MCF 10A (cell line): ENCODE data around the gene GAN. TPM values are rescaled to one million over a fixed set of nuclear protein-coding genes. Genes with fewer than 3 reads are reported as not detected.

ENCODE experiments used
- BruUV-seq: library from RNA; stranded (reverse); fragments of 400-500 nt; replicated peaks from 2 replicates; lab custom pipeline; 2021; lab: Mats Ljungman, UMichigan
- CTCF ChIA-PET: fragments of 300-600 bp; sonication (Branson Sonifier 250); formaldehyde crosslinking; extraction: SDS; loops from one replicate; lab custom pipeline; 2021; ENCODE audit warnings: antibody characterized with exemption, inconsistent platforms; lab: Yijun Ruan, JAX
- POLR2A ChIA-PET: fragments of 300-600, 350-650 bp; sonication (Branson Sonifier 250); formaldehyde crosslinking; extraction: SDS; loops from one replicate; lab custom pipeline; 2020; ENCODE audit warnings: antibody characterized with exemption, inconsistent platforms; lab: Yijun Ruan, JAX
- DNase-seq: peaks from one replicate; pipeline ENCODE4 v3.0.0-alpha.2; 2018; ENCODE audit not compliant: unreplicated experiment
- H3K27ac Mint-ChIP-seq: one replicate; pipeline ENCODE4 v1.8.0; 2022; ENCODE audit warnings: mild to moderate bottlenecking, low read depth, mixed read lengths; ENCODE audit not compliant: unreplicated experiment
- H3K27me3 Mint-ChIP-seq: one replicate; pipeline ENCODE4 v1.8.0; 2022; ENCODE audit warnings: mixed read lengths; ENCODE audit not compliant: insufficient read depth, unreplicated experiment
- H3K36me3 Mint-ChIP-seq: one replicate; pipeline ENCODE4 v1.8.0; 2022; ENCODE audit warnings: mild to moderate bottlenecking, moderate library complexity, mixed read lengths; ENCODE audit not compliant: insufficient read depth, unreplicated experiment
- H3K4me1 Mint-ChIP-seq: one replicate; pipeline ENCODE4 v1.8.0; 2022; ENCODE audit warnings: mixed read lengths; ENCODE audit not compliant: insufficient read depth, unreplicated experiment
- H3K4me3 Mint-ChIP-seq: one replicate; pipeline ENCODE4 v1.8.0; 2022; ENCODE audit warnings: mild to moderate bottlenecking, moderate library complexity, mixed read lengths; ENCODE audit not compliant: unreplicated experiment
- H3K9me3 Mint-ChIP-seq: one replicate; pipeline ENCODE4 v1.8.0; 2022; ENCODE audit warnings: mixed read lengths; ENCODE audit not compliant: unreplicated experiment
- CTCF ChIP-seq: fragments of 200-600 bp; IDR thresholded peaks from one replicate; pipeline ENCODE4 v1.8.0; 2022; ENCODE audit warnings: antibody characterized with exemption, mild to moderate bottlenecking; ENCODE audit not compliant: unreplicated experiment
- intact Hi-C: fragments of 100-400 bp; cut with micrococcal nuclease; formaldehyde crosslinking; loops from 2 replicates; pipeline ENCODE4 v1.14.1; 2022
- total RNA-seq: library from RNA; stranded (reverse); gene quantifications from 2 replicates; pipeline ENCODE4 v1.2.3, GENCODE V29; 2022

The GAN gene
- total RNA-seq, 1 experiment from 2014 or later = 12.4 TPM

- no peak for TF ChIP-seq CTCF
- no peak for DNase-seq
- BruUV-seq = no TSS peak
- H3K4me1 Mint-ChIP-seq = peaks cover 10% of the 10 kb centered on the region
- H3K9me3 Mint-ChIP-seq = no peaks in the 10 kb centered on the region
- H3K27me3 Mint-ChIP-seq = no peaks in the 10 kb centered on the region
- intact Hi-C loops = no loop called here
- no peak overlapping the region for H3K4me3 Mint-ChIP-seq
- H3K27ac Mint-ChIP-seq = no peak overlapping the region
- CTCF ChIA-PET = interaction anchor here (0.6 to 1.6 kb wide), 2 partner anchors 8 to 19 kb away, joined by 3 to 4 read pairs; no protein-coding TSS in a partner anchor
- H3K36me3 Mint-ChIP-seq = no peaks in the 10 kb centered on the region
- POLR2A ChIA-PET = interaction anchor here (0.6 to 1.9 kb wide), 2 partner anchors 35 to 78 kb away, joined by 3 to 6 read pairs; partner anchors contain the start of gene GAN
These were observed 35.4 kb upstream of the GAN start for GRCh38 chr16:81279392-81279791.

- Mint-ChIP-seq H3K9me3 (no peaks in the 10 kb centered on the region), H3K36me3 (no peaks in the 10 kb centered on the region), H3K27ac (no peak overlapping the region), H3K4me1 (peaks cover 7% of the 10 kb centered on the region), H3K4me3 (no peak overlapping the region), H3K27me3 (no peaks in the 10 kb centered on the region)
- CTCF ChIA-PET = interaction anchor here (0.9 kb wide), 1 partner anchor 89 kb away, joined by 3 read pairs; no protein-coding TSS in a partner anchor
- TF ChIP-seq CTCF = no peak
- intact Hi-C loops = no loop called here
- no peak for DNase-seq
- BruUV-seq = no TSS peak
- POLR2A ChIA-PET = interaction anchor here (1.9 kb wide), 1 partner anchor 34 kb away, joined by 6 read pairs; the partner anchor contains the start of gene GAN
These were observed 34.4 kb upstream of the GAN start for GRCh38 chr16:81280393-81280792.

- intact Hi-C loops = no loop called here
- ChIA-PET POLR2A (no interaction called here), CTCF (no interaction called here)
- H3K27me3 Mint-ChIP-seq = no peaks in the 10 kb centered on the region
- no peaks in the 10 kb centered on the region for H3K36me3 Mint-ChIP-seq
- BruUV-seq = no TSS peak
- DNase-seq = no peak
- H3K27ac Mint-ChIP-seq = no peak overlapping the region
- H3K9me3 Mint-ChIP-seq = no peaks in the 10 kb centered on the region
- no peak overlapping the region for H3K4me3 Mint-ChIP-seq
- no peak for TF ChIP-seq CTCF
- peaks cover 5% of the 10 kb centered on the region for H3K4me1 Mint-ChIP-seq
These were observed 31.7 kb upstream of the GAN start for GRCh38 chr16:81283044-81283443.

- ChIA-PET POLR2A (interaction anchor here (0.6 to 1.2 kb wide), 2 partner anchors 24 to 788 kb away, joined by 3 read pairs; no protein-coding TSS in a partner anchor), CTCF (interaction anchor here (1.0 to 2.2 kb wide), 3 partner anchors 19 to 80 kb away, joined by 3 to 7 read pairs (median 3); no protein-coding TSS in a partner anchor)
- Mint-ChIP-seq H3K9me3 (no peaks in the 10 kb centered on the region), H3K27ac (no peak overlapping the region), H3K27me3 (no peaks in the 10 kb centered on the region), H3K4me3 (no peak overlapping the region), H3K36me3 (no peaks in the 10 kb centered on the region), H3K4me1 (peaks cover 4% of the 10 kb centered on the region)
- no peak for TF ChIP-seq CTCF
- no TSS peak for BruUV-seq
- DNase-seq = no peak
- intact Hi-C loops = no loop called here
These were observed 29.7 kb upstream of the GAN start for GRCh38 chr16:81284995-81285600.
